Measurements from ENCODE around the gene STMND1.

STMND1 gene

DNA sequence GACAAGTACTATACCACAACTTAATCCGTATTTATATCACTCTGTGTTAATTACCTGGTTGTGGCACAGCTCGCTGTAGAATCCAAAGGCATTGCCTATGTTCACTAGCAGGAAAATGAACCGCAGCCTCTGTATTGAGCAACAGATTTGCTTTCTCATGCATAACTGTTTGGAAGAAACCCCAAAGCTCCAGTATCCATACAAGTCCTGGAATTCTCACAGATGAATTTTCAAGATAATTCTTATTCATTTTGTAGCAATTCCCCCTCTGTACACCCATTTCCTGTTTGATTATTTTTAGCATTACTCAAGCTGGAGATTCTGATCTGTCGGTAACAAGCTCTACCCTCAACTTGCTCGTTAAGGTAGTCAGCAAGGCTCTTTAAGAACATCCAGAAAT lies 63.5 kb downstream of the STMND1 start:
- no peak for DNase-seq (ENCODE audit: low read depth)

GRCh38 chr6:17167327-17167979 lies 65.6 kb downstream of the STMND1 start:
- no peak for DNase-seq (ENCODE audit: low read depth)

DNA sequence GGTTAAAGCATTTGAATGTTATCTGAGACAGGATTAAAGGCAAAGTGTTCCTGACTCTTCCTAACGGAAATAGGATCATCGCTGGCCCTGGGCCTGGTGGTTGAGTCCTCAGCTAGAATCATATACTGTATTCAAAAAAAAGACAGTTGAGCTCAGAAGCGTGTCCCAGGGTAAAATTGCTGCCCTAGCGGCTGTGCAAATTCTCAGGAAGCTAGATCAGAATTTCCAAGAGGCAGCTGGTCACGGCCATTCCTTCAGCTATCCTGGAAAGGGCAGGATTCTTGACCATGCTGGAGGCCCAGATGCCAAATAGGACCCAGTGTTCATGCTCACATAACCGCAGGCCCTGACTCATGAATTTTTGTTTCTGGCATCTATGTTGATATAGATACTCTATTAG lies 67.4 kb downstream of the STMND1 start:
- DNase-seq (ENCODE audit: low read depth) = no peak

GRCh38 chr6:17169711-17170110 lies 67.9 kb downstream of the STMND1 start:
- DNase-seq (ENCODE audit: low read depth) = no peak

- no peak for DNase-seq (ENCODE audit: low read depth)
These were observed 71.1 kb downstream of the STMND1 start for GRCh38 chr6:17172836-17173470.

DNA sequence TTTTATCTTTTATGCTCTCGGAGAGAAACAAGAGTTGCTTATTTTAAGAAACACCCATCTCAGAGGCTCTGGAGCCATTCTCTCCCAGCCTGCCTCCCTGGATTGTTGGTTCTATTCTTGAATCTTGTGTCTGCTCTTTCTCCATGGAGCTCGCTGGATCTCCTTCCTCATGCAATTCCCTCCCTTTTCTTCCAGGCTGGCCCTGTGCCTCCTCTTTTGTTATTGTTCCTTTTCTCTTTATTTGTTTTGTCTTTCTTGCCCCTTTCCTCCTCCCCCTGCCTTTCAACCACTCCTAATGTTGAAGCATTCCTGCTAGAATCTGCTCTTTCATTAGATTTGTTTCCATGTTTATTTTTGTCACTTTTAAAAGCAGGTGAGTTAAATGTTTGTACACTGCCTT lies 76.5 kb downstream of the STMND1 start:
- DNase-seq (ENCODE audit: low read depth) = no peak

GRCh38 chr6:17178754-17179529 lies 77.1 kb downstream of the STMND1 start:
- no peak for DNase-seq (ENCODE audit: low read depth)

DNA sequence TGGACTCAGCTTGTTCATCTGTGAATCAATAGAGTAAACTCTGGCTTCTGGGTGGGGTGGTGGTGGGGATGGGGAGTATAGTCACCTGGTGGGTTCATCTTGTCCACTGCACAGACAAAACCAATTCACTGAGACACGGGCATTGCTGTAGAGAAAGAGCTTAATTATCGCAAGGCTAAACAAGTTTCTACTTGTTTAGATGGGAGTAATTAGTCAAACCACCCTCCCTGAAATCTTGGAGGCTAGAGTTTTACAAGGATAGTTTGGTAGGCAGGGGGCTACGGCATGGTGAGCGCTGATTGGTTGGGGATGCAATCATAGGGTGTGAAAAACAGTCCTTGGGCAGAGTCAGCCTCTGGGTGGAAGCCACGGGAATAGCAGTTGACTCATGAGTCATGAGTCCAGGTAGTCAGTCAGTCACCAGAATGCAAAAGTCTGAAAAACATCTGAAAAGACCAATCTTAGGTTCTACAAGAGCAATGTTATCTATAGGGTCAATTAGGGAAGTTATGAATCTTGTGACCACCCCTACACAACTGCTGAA lies 77.8 kb downstream of the STMND1 start:
- DNase-seq (ENCODE audit: low read depth) = no peak

Data from stimulated activated CD8-positive, alpha-beta memory T cell treated with anti-CD3 and anti-CD28 coated beads, Interleukin-15, amount 100 ng/mL, for 24 hours (primary cell).